IMR-90 (cell line): ENCODE data around the gene DCP2. TPM values are rescaled to one million over a fixed set of nuclear protein-coding genes. Genes with fewer than 3 reads are reported as not detected.

Source experiments
- ATAC-seq: fragments of 200-7000 bp; cut with Tn5 transposase; 2 replicates; pipeline ENCODE4 v1.9.1; 2020; ENCODE audit warnings: low read depth, mild to moderate bottlenecking, moderate library complexity
- BruUV-seq: library from RNA; stranded (reverse); fragments of 400-500 nt; replicated peaks from 2 replicates; lab custom pipeline; 2021; lab: Mats Ljungman, UMichigan
- CTCF ChIA-PET: fragments of 300-600 bp; formaldehyde crosslinking; extraction: SDS; loops from one replicate; lab custom pipeline; 2021; ENCODE audit warnings: antibody characterized with exemption; lab: Yijun Ruan, JAX
- POLR2A ChIA-PET: fragments of 300-600 bp; sonication (Branson Sonifier 250); formaldehyde crosslinking; loops from one replicate; lab custom pipeline; 2022; ENCODE audit warnings: antibody characterized with exemption; ENCODE audit not compliant: unreplicated experiment; lab: Charles Lee
- DNase-seq: peaks from one replicate; pipeline ENCODE4 v3.0.0; 2013
- H2AFZ ChIP-seq: replicated peaks from 2 replicates; pipeline ENCODE3; 2013; ENCODE audit warnings: low read length, mild to moderate bottlenecking; ENCODE audit not compliant: poor library complexity
- H2AK5ac ChIP-seq: 2 replicates; pipeline ENCODE4 v1.6.1; 2013; ENCODE audit warnings: low read depth, low read length, inconsistent platforms
- H2AK9ac ChIP-seq: replicated peaks from 2 replicates; pipeline ENCODE3; 2013; ENCODE audit warnings: mild to moderate bottlenecking, low read depth, low read length, moderate library complexity; ENCODE audit not compliant: poor library complexity
- H2BK120ac ChIP-seq: 2 replicates; pipeline ENCODE4 v1.6.1; 2013; ENCODE audit warnings: low read depth, low read length, inconsistent platforms
- H2BK15ac ChIP-seq: 3 replicates; pipeline ENCODE4 v1.6.1; 2013; ENCODE audit warnings: low read depth, low read length, inconsistent platforms
- H2BK20ac ChIP-seq: 2 replicates; pipeline ENCODE4 v1.6.1; 2013; ENCODE audit warnings: low read depth, mild to moderate bottlenecking, inconsistent platforms, low read length, moderate library complexity
- H2BK5ac ChIP-seq: 2 replicates; pipeline ENCODE4 v1.6.1; 2013; ENCODE audit warnings: mild to moderate bottlenecking, low read depth, low read length, inconsistent platforms; ENCODE audit not compliant: poor library complexity, severe bottlenecking
- H3K14ac ChIP-seq: replicated peaks from 2 replicates; pipeline ENCODE4 v1.6.1; 2013; ENCODE audit warnings: low read depth, low read length, inconsistent platforms
- H3K18ac ChIP-seq: 2 replicates; pipeline ENCODE4 v1.6.1; 2013; ENCODE audit warnings: low read depth, low read length, control low read depth
- H3K23ac ChIP-seq: 2 replicates; pipeline ENCODE4 v1.6.1; 2013; ENCODE audit warnings: low read depth, low read length, inconsistent platforms
- H3K27ac ChIP-seq: 2 replicates; pipeline ENCODE4 v1.5.1; 2013; ENCODE audit warnings: mild to moderate bottlenecking, control low read depth, low read length; ENCODE audit not compliant: insufficient read depth
- H3K27me3 ChIP-seq: 2 replicates; pipeline ENCODE4 v1.6.1; 2013; ENCODE audit warnings: low read length; ENCODE audit not compliant: control insufficient read depth, insufficient read depth
- H3K36me3 ChIP-seq: 2 replicates; pipeline ENCODE4 v1.6.1; 2013; ENCODE audit warnings: low read length, mixed read lengths; ENCODE audit not compliant: control insufficient read depth, insufficient read depth
- H3K4ac ChIP-seq: 2 replicates; pipeline ENCODE4 v1.6.1; 2013; ENCODE audit warnings: low read depth, low read length, inconsistent platforms
- H3K4me1 ChIP-seq: 2 replicates; pipeline ENCODE4 v1.6.1; 2013; ENCODE audit warnings: low read length, mixed read lengths; ENCODE audit not compliant: control insufficient read depth, insufficient read depth
- H3K4me2 ChIP-seq: 2 replicates; pipeline ENCODE4 v1.6.1; 2013; ENCODE audit warnings: low read depth, mild to moderate bottlenecking, control low read depth, low read length, moderate library complexity
- H3K4me3 ChIP-seq: 2 replicates; pipeline ENCODE4 v1.5.1; 2013; ENCODE audit warnings: low read depth, mild to moderate bottlenecking, control low read depth, low read length, moderate library complexity; ENCODE audit not compliant: insufficient read depth
- H3K56ac ChIP-seq: 2 replicates; pipeline ENCODE4 v1.6.1; 2013; ENCODE audit warnings: low read length, inconsistent platforms; ENCODE audit not compliant: insufficient read depth; ENCODE audit errors: extremely low read depth
- H3K79me1 ChIP-seq, 2 experiments: 2 replicates each; pipeline ENCODE4 v1.6.1; 2013; ENCODE audit warnings: low read length in 2 of 2, inconsistent platforms in 1 of 2, low read depth in 1 of 2
- H3K9ac ChIP-seq: 2 replicates; pipeline ENCODE4 v1.6.1; 2013; ENCODE audit warnings: low read depth, low read length, control low read depth
- H3K9me1 ChIP-seq: 2 replicates; pipeline ENCODE4 v1.6.1; 2013; ENCODE audit warnings: low read length, inconsistent platforms; ENCODE audit not compliant: insufficient read depth
- H3K9me3 ChIP-seq: 2 replicates; pipeline ENCODE4 v1.6.1; 2013; ENCODE audit warnings: low read length; ENCODE audit not compliant: control insufficient read depth, insufficient read depth
- H4K20me1 ChIP-seq: 2 replicates; pipeline ENCODE4 v1.6.1; 2013; ENCODE audit warnings: low read length, inconsistent platforms; ENCODE audit not compliant: insufficient read depth
- H4K5ac ChIP-seq: 2 replicates; pipeline ENCODE4 v1.6.1; 2013; ENCODE audit warnings: mild to moderate bottlenecking, low read depth, low read length, control low read depth
- H4K8ac ChIP-seq, 2 experiments: 2 replicates each; pipeline ENCODE4 v1.6.1; 2013; ENCODE audit warnings: low read depth in 2 of 2, low read length in 2 of 2, control low read depth in 1 of 2, inconsistent platforms in 1 of 2
- H4K91ac ChIP-seq: 2 replicates; pipeline ENCODE4 v1.6.1; 2013; ENCODE audit warnings: low read depth, low read length, inconsistent platforms; ENCODE audit not compliant: insufficient read depth
- CEBPB ChIP-seq: IDR thresholded peaks from 2 replicates; pipeline ENCODE4 v1.6.1; 2012; ENCODE audit warnings: low read depth, low read length, improper control_type of control experiment
- ELK1 ChIP-seq: fragments of 150-350 bp; IDR thresholded peaks from 2 replicates; pipeline ENCODE4 v1.6.1; 2016; ENCODE audit warnings: low read depth, mild to moderate bottlenecking, low read length, moderate library complexity, borderline replicate concordance
- FOS ChIP-seq: fragments of 150-350 bp; IDR thresholded peaks from 2 replicates; pipeline ENCODE4 v1.6.1; 2016; ENCODE audit warnings: low read depth, low read length
- MXI1 ChIP-seq: IDR thresholded peaks from 2 replicates; pipeline ENCODE4 v1.6.1; 2012; ENCODE audit warnings: low read depth, mild to moderate bottlenecking, low read length, moderate library complexity, borderline replicate concordance
- POLR2A ChIP-seq: IDR thresholded peaks from 2 replicates; pipeline ENCODE4 v1.6.1; 2012; ENCODE audit warnings: mild to moderate bottlenecking, low read depth, low read length
- RCOR1 ChIP-seq: IDR thresholded peaks from 2 replicates; pipeline ENCODE4 v1.6.1; 2012; ENCODE audit warnings: mild to moderate bottlenecking, low read length, improper control_type of control experiment; ENCODE audit not compliant: insufficient replicate concordance
- WGBS, 2 experiments: methylation state at CpG; one replicate each; pipeline versions ENCODE4 v1.1.5 to v1.1.7; 2013; ENCODE audit warnings: missing lambda C conversion rate in 2 of 2; ENCODE audit not compliant: insufficient read length in 1 of 2; ENCODE audit errors: extremely low coverage in 2 of 2; 5-methylcytosine and 5-hydroxymethylcytosine counted together
- dilution Hi-C: fragments of 300-500 bp; cut with HindIII; formaldehyde crosslinking; loops from one replicate; pipeline ENCODE4 v1.14.3; 2018; ENCODE audit warnings: low sequenced_read_pairs; ENCODE audit not compliant: unreplicated experiment
- in situ Hi-C: fragments of 300-500 bp; cut with MboI; formaldehyde crosslinking; loops from 3 replicates; pipeline ENCODE4 v1.14.3; 2019; ENCODE audit warnings: low sequenced_read_pairs, inconsistent platforms, mixed read lengths
- intact Hi-C: fragments of 100-400 bp; cut with micrococcal nuclease; formaldehyde crosslinking; loops from 2 replicates; pipeline ENCODE4 v1.10.0; 2022
- polyA plus RNA-seq, 3 experiments: library from polyadenylated mRNA; depleted of rRNA; stranded (reverse); fragments of >200 nt; gene quantifications; 2 replicates each; pipeline ENCODE4 v1.2.3, GENCODE V29; 2012; ENCODE audit warnings: low replicate concordance in 1 of 3
- total RNA-seq: library from RNA; depleted of rRNA; stranded (reverse); fragments of >200 nt; gene quantifications from 2 replicates; pipeline ENCODE4 v1.2.3, GENCODE V29; 2012

Gene DCP2
- total and polyA plus RNA-seq, 2 of the 4 experiments (the other 2 are of a cell fraction) = 6.9 to 18.6 TPM

DNA sequence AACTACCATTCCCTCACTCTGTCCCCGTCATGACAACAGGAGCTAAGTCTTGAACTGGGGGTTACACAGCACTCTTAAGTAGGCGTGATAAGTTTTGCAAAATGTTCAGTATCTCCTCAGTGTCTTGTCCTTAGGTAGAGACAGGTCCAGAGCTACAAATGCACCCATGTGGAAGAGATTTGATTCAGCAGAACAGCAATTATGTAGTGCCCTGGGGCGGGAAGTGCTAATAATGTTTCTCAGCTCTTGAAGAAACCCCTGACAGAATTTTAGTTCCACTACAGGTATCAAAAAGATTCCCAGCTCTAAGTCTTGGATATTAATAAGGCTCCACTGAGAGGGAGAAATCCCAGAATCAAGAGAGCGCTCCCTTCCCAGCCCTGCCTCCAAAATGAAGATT, 49.6 kb downstream of the DCP2 start:
- intact Hi-C loops (no loop called here), in situ Hi-C loops (no loop called here), dilution Hi-C loops (no loop called here)
- Histone ChIP-seq H3K4ac (no peak overlapping the region), H2BK15ac (no peak overlapping the region), H3K23ac (no peak overlapping the region), H3K9me3 (no peaks in the 10 kb centered on the region), H3K27me3 (no peaks in the 10 kb centered on the region), H3K9ac (no peak overlapping the region), H3K56ac (no peak overlapping the region), H4K20me1 (no peaks in the 10 kb centered on the region), H3K9me1 (peaks cover 17% of the 10 kb centered on the region), H3K18ac (no peak overlapping the region), H3K4me3 (no peak overlapping the region), H3K36me3 (peaks cover 31% of the 10 kb centered on the region), H3K4me1 (peaks cover 2% of the 10 kb centered on the region), H4K91ac (no peak overlapping the region), H2BK120ac (no peak overlapping the region), H2AFZ (no peak overlapping the region), H4K8ac (no peak overlapping the region), H3K79me1 (peaks cover 13 to 25% of the 10 kb centered on the region in 2 experiments), H2BK20ac (no peak overlapping the region), H3K14ac (no peak overlapping the region), H2AK9ac (no peak overlapping the region), H4K5ac (no peak overlapping the region), H3K27ac (no peak overlapping the region), H2BK5ac (no peak overlapping the region), H3K4me2 (no peak overlapping the region), H2AK5ac (no peak overlapping the region)
- ATAC-seq = no peak
- ChIA-PET CTCF (interaction anchor here (1.6 kb wide), 1 partner anchor 30 kb away, joined by 4 read pairs; no protein-coding TSS in a partner anchor), POLR2A (no interaction called here)
- no peak for DNase-seq
- no CpG with 5 or more reads among the region's 4 CpGs for WGBS, 2 experiments
- no peak for TF ChIP-seq FOS
- TF ChIP-seq ELK1 = no peak
- TF ChIP-seq POLR2A = no peak
- TF ChIP-seq CEBPB = no peak
- no peak for TF ChIP-seq MXI1
- TF ChIP-seq RCOR1 = no peak
- BruUV-seq = no TSS peak
